ENCODE data around the gene CCDC85C.

CCDC85C gene

GRCh38 chr14:99539491-99539890 lies 64.5 kb downstream of the CCDC85C start:
- no peak overlapping the region for H4K5ac ChIP-seq (ENCODE audit: low read length)
- no peak overlapping the region for H2AK5ac ChIP-seq (ENCODE audit: low read length)
- H3K4me2 ChIP-seq (ENCODE audit: low read length), result no peak overlapping the region
- H2BK5ac ChIP-seq (ENCODE audit: low read length), result no peak overlapping the region
- no peak overlapping the region for H3K4ac ChIP-seq (ENCODE audit: low read depth, low read length)
- DNase-seq, result no peak
- no peak overlapping the region for H3K18ac ChIP-seq (ENCODE audit: low read length)
- no CpG with 5 or more reads among the region's 9 CpGs for WGBS (ENCODE audit: extremely low coverage, insufficient coverage, low lambda C conversion rate)
- no peak overlapping the region for H3K56ac ChIP-seq (ENCODE audit: low read length)
- no peaks in the 10 kb centered on the region for H3K79me1 ChIP-seq (ENCODE audit: low read length)
- H3K27me3 ChIP-seq (ENCODE audit: insufficient read depth, low read length, poor library complexity), result no peaks in the 10 kb centered on the region
- H2BK120ac ChIP-seq (ENCODE audit: low read depth, low read length), result no peak overlapping the region
- no peaks in the 10 kb centered on the region for H3K79me2 ChIP-seq (ENCODE audit: control insufficient read depth, insufficient read depth, low read length)
- no peak overlapping the region for H3K9ac ChIP-seq (ENCODE audit: low read length)
- no peak overlapping the region for H3K27ac ChIP-seq (ENCODE audit: low read depth, low read length)
- no peak overlapping the region for H2BK15ac ChIP-seq (replicated peaks; ENCODE audit: low read depth)
- H3K4me1 ChIP-seq (ENCODE audit: control insufficient read depth, low read depth, low read length), result no peaks in the 10 kb centered on the region
- H4K8ac ChIP-seq (ENCODE audit: low read depth, low read length), result no peak overlapping the region
- no peaks in the 10 kb centered on the region for H3K36me3 ChIP-seq (ENCODE audit: control insufficient read depth, insufficient read depth, low read length)
- no peak overlapping the region for H3K4me3 ChIP-seq (ENCODE audit: low read length)
- no peak overlapping the region for H3K23ac ChIP-seq (ENCODE audit: low read length)

GRCh38 chr14:99538733-99539132 lies 65.3 kb downstream of the CCDC85C start:
- H3K18ac ChIP-seq (ENCODE audit: low read length), result no peak overlapping the region

GRCh38 chr14:99538275-99538674 lies 65.7 kb downstream of the CCDC85C start:
- H2BK5ac ChIP-seq (ENCODE audit: low read length), result no peak overlapping the region
- H4K8ac ChIP-seq (ENCODE audit: low read depth, low read length), result no peak overlapping the region
- H2BK15ac ChIP-seq (replicated peaks; ENCODE audit: low read depth), result no peak overlapping the region
- no peak overlapping the region for H3K4me3 ChIP-seq (ENCODE audit: low read length)
- H3K79me2 ChIP-seq (ENCODE audit: control insufficient read depth, insufficient read depth, low read length), result no peaks in the 10 kb centered on the region
- H3K4me2 ChIP-seq (ENCODE audit: low read length), result no peak overlapping the region
- no peaks in the 10 kb centered on the region for H3K36me3 ChIP-seq (ENCODE audit: control insufficient read depth, insufficient read depth, low read length)
- no peak overlapping the region for H3K23ac ChIP-seq (ENCODE audit: low read length)
- H2BK120ac ChIP-seq (ENCODE audit: low read depth, low read length), result no peak overlapping the region
- peak overlapping the region; percentile 24 for H2AK5ac ChIP-seq (ENCODE audit: low read length)
- H3K18ac ChIP-seq (ENCODE audit: low read length), result no peak overlapping the region
- H3K27me3 ChIP-seq (ENCODE audit: insufficient read depth, low read length, poor library complexity), result no peaks in the 10 kb centered on the region
- peak; percentile 38 for DNase-seq
- H3K9ac ChIP-seq (ENCODE audit: low read length), result no peak overlapping the region
- H3K27ac ChIP-seq (ENCODE audit: low read depth, low read length), result no peak overlapping the region
- H3K4me1 ChIP-seq (ENCODE audit: control insufficient read depth, low read depth, low read length), result no peaks in the 10 kb centered on the region
- no peak overlapping the region for H4K5ac ChIP-seq (ENCODE audit: low read length)
- H3K79me1 ChIP-seq (ENCODE audit: low read length), result no peaks in the 10 kb centered on the region
- H3K4ac ChIP-seq (ENCODE audit: low read depth, low read length), result no peak overlapping the region
- no CpG with 5 or more reads among the region's 9 CpGs for WGBS (ENCODE audit: extremely low coverage, insufficient coverage, low lambda C conversion rate)
- no peak overlapping the region for H3K56ac ChIP-seq (ENCODE audit: low read length)

More at GRCh38 chr14:99538733-99539132, 65.3 kb downstream of the CCDC85C start:
- no peak overlapping the region for H2BK5ac ChIP-seq (ENCODE audit: low read length)
- no peak overlapping the region for H3K9ac ChIP-seq (ENCODE audit: low read length)
- no CpG with 5 or more reads among the region's 5 CpGs for WGBS (ENCODE audit: extremely low coverage, insufficient coverage, low lambda C conversion rate)
- no peak overlapping the region for H3K4ac ChIP-seq (ENCODE audit: low read depth, low read length)
- H3K36me3 ChIP-seq (ENCODE audit: control insufficient read depth, insufficient read depth, low read length), result no peaks in the 10 kb centered on the region
- no peaks in the 10 kb centered on the region for H3K79me2 ChIP-seq (ENCODE audit: control insufficient read depth, insufficient read depth, low read length)
- no peak overlapping the region for H4K8ac ChIP-seq (ENCODE audit: low read depth, low read length)
- H3K27me3 ChIP-seq (ENCODE audit: insufficient read depth, low read length, poor library complexity), result no peaks in the 10 kb centered on the region
- DNase-seq, result no peak
- H3K56ac ChIP-seq (ENCODE audit: low read length), result no peak overlapping the region
- H3K23ac ChIP-seq (ENCODE audit: low read length), result no peak overlapping the region
- no peak overlapping the region for H4K5ac ChIP-seq (ENCODE audit: low read length)
- H2BK15ac ChIP-seq (replicated peaks; ENCODE audit: low read depth), result no peak overlapping the region
- no peak overlapping the region for H3K4me3 ChIP-seq (ENCODE audit: low read length)
- no peaks in the 10 kb centered on the region for H3K79me1 ChIP-seq (ENCODE audit: low read length)
- H3K27ac ChIP-seq (ENCODE audit: low read depth, low read length), result no peak overlapping the region
- no peak overlapping the region for H2BK120ac ChIP-seq (ENCODE audit: low read depth, low read length)
- no peaks in the 10 kb centered on the region for H3K4me1 ChIP-seq (ENCODE audit: control insufficient read depth, low read depth, low read length)
- H3K4me2 ChIP-seq (ENCODE audit: low read length), result no peak overlapping the region
- H2AK5ac ChIP-seq (ENCODE audit: low read length), result no peak overlapping the region

GRCh38 chr14:99537399-99537798 lies 66.6 kb downstream of the CCDC85C start:
- WGBS (ENCODE audit: extremely low coverage, insufficient coverage, low lambda C conversion rate), result no CpG with 5 or more reads among the region's 6 CpGs
- Histone ChIP-seq H3K79me1 (ENCODE audit: low read length) (no peaks in the 10 kb centered on the region), H3K27ac (ENCODE audit: low read depth, low read length) (no peak overlapping the region), H3K4me3 (ENCODE audit: low read length) (no peak overlapping the region), H3K4me1 (ENCODE audit: control insufficient read depth, low read depth, low read length) (no peaks in the 10 kb centered on the region), H2BK15ac (replicated peaks; ENCODE audit: low read depth) (no peak overlapping the region), H2AK5ac (ENCODE audit: low read length) (no peak overlapping the region), H4K5ac (ENCODE audit: low read length) (no peak overlapping the region), H3K4me2 (ENCODE audit: low read length) (no peak overlapping the region), H3K4ac (ENCODE audit: low read depth, low read length) (no peak overlapping the region), H3K18ac (ENCODE audit: low read length) (no peak overlapping the region), H3K56ac (ENCODE audit: low read length) (peak overlapping the region; percentile 67), H3K36me3 (ENCODE audit: control insufficient read depth, insufficient read depth, low read length) (no peaks in the 10 kb centered on the region), H2BK5ac (ENCODE audit: low read length) (no peak overlapping the region), H3K23ac (ENCODE audit: low read length) (no peak overlapping the region), H3K79me2 (ENCODE audit: control insufficient read depth, insufficient read depth, low read length) (no peaks in the 10 kb centered on the region), H3K9ac (ENCODE audit: low read length) (no peak overlapping the region), H2BK120ac (ENCODE audit: low read depth, low read length) (no peak overlapping the region), H4K8ac (ENCODE audit: low read depth, low read length) (no peak overlapping the region), H3K27me3 (ENCODE audit: insufficient read depth, low read length, poor library complexity) (no peaks in the 10 kb centered on the region)
- peak; percentile 83 for DNase-seq

GRCh38 chr14:99535908-99536778 lies 67.9 kb downstream of the CCDC85C start:
- Histone ChIP-seq H3K79me1 (ENCODE audit: low read length) (no peaks in the 10 kb centered on the region), H3K4me2 (ENCODE audit: low read length) (no peak overlapping the region), H2BK120ac (ENCODE audit: low read depth, low read length) (no peak overlapping the region), H3K27me3 (ENCODE audit: insufficient read depth, low read length, poor library complexity) (no peaks in the 10 kb centered on the region), H3K56ac (ENCODE audit: low read length) (no peak overlapping the region), H3K23ac (ENCODE audit: low read length) (no peak overlapping the region), H4K8ac (ENCODE audit: low read depth, low read length) (no peak overlapping the region), H3K4me3 (ENCODE audit: low read length) (no peak overlapping the region), H2AK5ac (ENCODE audit: low read length) (no peak overlapping the region), H3K4me1 (ENCODE audit: control insufficient read depth, low read depth, low read length) (no peaks in the 10 kb centered on the region), H2BK5ac (ENCODE audit: low read length) (no peak overlapping the region), H3K18ac (ENCODE audit: low read length) (no peak overlapping the region), H2BK15ac (replicated peaks; ENCODE audit: low read depth) (no peak overlapping the region), H3K79me2 (ENCODE audit: control insufficient read depth, insufficient read depth, low read length) (no peaks in the 10 kb centered on the region), H3K9ac (ENCODE audit: low read length) (no peak overlapping the region), H4K5ac (ENCODE audit: low read length) (no peak overlapping the region), H3K27ac (ENCODE audit: low read depth, low read length) (no peak overlapping the region), H3K36me3 (ENCODE audit: control insufficient read depth, insufficient read depth, low read length) (no peaks in the 10 kb centered on the region), H3K4ac (ENCODE audit: low read depth, low read length) (no peak overlapping the region)
- no CpG with 5 or more reads among the region's 24 CpGs for WGBS (ENCODE audit: extremely low coverage, insufficient coverage, low lambda C conversion rate)
- DNase-seq, result no peak

- H3K18ac ChIP-seq (ENCODE audit: low read length), result no peak overlapping the region
- no peak overlapping the region for H3K56ac ChIP-seq (ENCODE audit: low read length)
- no peak overlapping the region for H3K4me2 ChIP-seq (ENCODE audit: low read length)
- no CpG with 5 or more reads among the region's 8 CpGs for WGBS (ENCODE audit: extremely low coverage, insufficient coverage, low lambda C conversion rate)
- no peaks in the 10 kb centered on the region for H3K36me3 ChIP-seq (ENCODE audit: control insufficient read depth, insufficient read depth, low read length)
- no peak overlapping the region for H2AK5ac ChIP-seq (ENCODE audit: low read length)
- DNase-seq, result no peak
- peaks cover 3% of the 10 kb centered on the region for H3K4me1 ChIP-seq (ENCODE audit: control insufficient read depth, low read depth, low read length)
- H2BK120ac ChIP-seq (ENCODE audit: low read depth, low read length), result no peak overlapping the region
- no peak overlapping the region for H2BK5ac ChIP-seq (ENCODE audit: low read length)
- H4K8ac ChIP-seq (ENCODE audit: low read depth, low read length), result no peak overlapping the region
- no peak overlapping the region for H3K27ac ChIP-seq (ENCODE audit: low read depth, low read length)
- H3K79me2 ChIP-seq (ENCODE audit: control insufficient read depth, insufficient read depth, low read length), result no peaks in the 10 kb centered on the region
- H3K79me1 ChIP-seq (ENCODE audit: low read length), result no peaks in the 10 kb centered on the region
- H2BK15ac ChIP-seq (replicated peaks; ENCODE audit: low read depth), result no peak overlapping the region
- no peak overlapping the region for H3K4ac ChIP-seq (ENCODE audit: low read depth, low read length)
- H3K23ac ChIP-seq (ENCODE audit: low read length), result no peak overlapping the region
- no peak overlapping the region for H4K5ac ChIP-seq (ENCODE audit: low read length)
- H3K9ac ChIP-seq (ENCODE audit: low read length), result no peak overlapping the region
- H3K4me3 ChIP-seq (ENCODE audit: low read length), result no peak overlapping the region
- H3K27me3 ChIP-seq (ENCODE audit: insufficient read depth, low read length, poor library complexity), result no peaks in the 10 kb centered on the region
These were observed 68.6 kb downstream of the CCDC85C start for GRCh38 chr14:99535448-99535847.
